NOMO-1 treated with dmso at 0.1 percent for 144 hours (cell line): ENCODE measurements around the gene PIGU.
A peak's percentile ranks its signal among the peaks of the same experiment; 100 is the strongest.
"Not testable (repeated sequence)": the region's sequence is repeated elsewhere in the genome, so short reads cannot be mapped to it uniquely, and the experiment has no call there.

Experiments
- DNase-seq: peaks from one replicate; lab custom pipeline; 2025; ENCODE audit not compliant: unreplicated experiment; lab: John Stamatoyannopoulos, UW

The PIGU gene

DNA sequence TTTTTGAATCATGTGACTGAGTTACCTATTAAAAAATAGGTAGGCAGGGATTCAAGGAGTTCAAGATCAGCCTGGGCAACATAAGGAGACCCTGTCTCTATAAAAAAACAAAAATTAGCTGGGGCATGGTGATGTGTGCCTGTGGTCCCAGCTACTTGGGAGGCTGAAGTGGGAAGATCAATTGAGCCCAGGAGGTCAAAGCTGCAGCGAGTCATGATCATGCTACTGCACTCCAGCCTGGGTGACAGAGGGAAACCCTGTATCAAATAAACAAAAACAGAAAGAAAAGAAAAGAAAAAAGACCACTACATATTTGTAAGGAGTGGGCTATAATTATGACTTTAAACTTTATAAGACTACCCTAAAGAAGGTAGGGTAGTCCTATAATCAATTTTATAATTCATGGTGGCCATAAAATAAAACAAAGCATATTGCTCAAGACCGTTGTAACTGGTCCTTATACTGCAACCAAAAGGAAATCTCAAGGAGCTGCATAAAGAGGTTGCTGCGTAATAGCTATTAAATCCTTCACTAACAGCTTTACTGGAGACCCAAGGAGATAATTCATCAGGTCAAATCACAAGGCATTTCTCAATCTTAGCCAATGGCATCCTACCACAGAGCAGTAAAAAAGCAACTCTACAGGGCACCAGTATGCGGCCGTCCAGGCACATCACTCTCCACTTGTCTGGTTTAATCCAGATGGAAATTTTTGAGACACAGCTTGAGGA lies 13.5 kb downstream of the PIGU start:
- DNase-seq, result peak; percentile 74

DNA sequence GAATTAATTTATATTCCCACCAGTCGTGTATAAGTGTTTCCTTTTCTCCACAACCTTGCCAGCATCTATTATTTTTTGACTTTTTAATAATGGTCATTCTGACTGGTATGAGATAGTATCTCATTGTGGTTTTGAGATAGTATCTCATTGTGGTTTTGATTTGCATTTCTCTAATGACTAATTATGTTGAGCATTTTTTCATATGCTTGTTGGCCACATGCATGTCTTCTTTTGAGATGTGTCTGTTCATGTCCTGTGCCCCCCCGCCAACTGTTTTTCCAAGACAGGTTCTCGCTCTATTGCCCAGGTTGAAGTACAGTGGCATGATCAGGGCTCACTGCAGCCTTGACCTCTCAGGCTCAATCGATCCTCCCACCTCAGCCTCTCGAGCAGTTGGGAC lies 15.1 kb downstream of the PIGU start:
- DNase-seq, result not testable (repeated sequence)

DNA sequence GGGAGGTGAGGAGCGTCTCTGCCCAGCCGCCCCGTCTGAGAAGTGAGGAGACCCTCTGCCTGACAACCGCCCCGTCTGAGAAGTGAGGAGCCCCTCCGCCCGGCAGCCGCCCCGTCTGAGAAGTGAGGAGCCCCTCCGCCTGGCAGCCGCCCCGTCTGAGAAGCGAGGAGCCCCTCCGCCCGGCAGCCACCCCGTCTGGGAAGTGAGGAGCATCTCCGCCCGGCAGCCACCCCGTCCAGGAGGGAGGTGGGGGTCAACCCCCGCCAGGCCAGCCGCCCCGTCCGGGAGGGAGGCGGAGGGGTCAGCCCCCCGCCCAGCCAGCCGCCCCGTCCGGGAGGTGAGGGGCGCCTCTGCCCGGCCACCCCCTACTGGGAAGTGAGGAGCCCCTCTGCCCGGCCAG lies 18.2 kb downstream of the PIGU start:
- not testable (repeated sequence) for DNase-seq

DNA sequence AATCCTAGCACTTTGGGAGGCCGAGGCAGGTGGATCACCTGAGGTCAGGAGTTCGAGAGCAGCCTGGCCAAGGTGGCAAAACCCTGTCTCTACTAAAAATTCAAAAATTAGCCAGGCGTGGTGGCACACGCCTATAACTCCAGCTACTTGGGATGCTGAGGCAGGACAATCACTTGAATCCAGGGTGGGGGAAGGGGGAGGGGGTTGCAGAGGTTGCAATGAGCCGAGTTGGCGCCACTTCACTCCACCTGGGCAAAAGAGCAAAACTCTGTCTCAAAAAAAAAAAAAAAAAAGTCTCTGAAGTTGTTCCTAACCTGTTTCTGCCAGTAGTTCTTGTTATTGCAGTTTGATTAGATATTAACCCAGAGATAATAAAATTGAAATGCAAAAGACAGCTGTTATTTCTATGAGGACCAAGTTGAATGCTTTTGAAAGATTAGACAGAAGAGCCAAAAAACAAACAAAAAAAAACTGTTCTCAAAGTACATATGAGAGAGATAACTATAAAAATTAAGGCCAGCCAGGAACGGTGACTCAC lies 22.6 kb downstream of the PIGU start:
- DNase-seq, result no peak

DNA sequence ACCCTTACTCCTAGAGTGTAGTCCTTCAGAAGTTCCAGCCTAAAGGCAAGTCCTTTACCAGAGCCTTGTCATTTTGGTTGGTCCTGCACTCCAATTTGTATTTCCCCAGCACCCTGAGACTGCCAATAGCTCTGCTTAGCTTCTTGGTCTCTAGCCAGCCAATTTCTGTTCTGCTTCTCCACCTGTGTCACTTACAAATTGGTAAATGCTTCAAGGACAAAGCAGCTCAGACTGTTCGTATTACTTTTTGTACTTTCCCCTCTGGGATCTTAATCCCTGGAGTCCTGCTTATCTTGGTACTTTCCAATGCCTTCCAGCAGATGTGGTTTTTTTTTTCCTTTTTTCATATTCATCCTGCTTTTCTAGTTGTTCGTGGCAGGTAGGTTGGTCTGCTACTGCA lies 25.7 kb downstream of the PIGU start:
- DNase-seq, result no peak

DNA sequence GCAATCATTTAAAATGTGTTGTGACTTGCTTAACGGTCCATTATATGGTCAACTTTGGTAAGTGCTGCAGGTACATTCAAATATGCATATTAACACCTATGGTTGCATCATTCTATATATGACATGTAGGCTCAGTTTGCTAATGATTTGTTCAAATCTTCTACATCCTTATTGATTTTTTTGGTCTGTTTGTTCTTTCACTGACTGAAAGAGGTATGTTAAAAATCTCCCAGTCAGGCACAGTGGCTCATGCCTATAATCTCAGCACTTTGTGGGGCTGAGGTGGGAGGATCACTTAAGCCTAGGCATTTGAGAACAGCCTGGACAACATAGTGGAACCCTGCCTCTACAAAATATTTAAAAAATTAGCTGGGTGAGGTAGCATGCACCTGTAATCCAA lies 29.2 kb downstream of the PIGU start:
- no peak for DNase-seq

DNA sequence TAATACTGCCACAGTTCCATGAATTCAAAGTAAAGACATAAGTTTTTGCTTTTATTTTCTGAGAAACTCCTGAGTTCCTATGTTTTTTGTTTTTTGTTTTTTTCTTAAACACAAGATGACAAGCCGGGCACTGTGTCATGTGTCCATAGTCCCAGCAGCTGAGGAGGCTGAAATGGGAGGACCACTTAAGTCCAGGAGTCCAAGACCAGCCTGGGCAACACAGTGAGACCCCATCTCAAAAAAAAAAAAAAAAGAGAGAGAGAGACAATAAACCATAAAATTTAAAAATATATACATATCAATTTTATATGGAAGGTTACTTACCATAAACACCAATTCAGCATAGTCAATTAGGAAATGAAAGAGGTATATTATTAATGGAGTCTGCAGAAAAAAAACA lies 31.9 kb downstream of the PIGU start:
- DNase-seq, result no peak

DNA sequence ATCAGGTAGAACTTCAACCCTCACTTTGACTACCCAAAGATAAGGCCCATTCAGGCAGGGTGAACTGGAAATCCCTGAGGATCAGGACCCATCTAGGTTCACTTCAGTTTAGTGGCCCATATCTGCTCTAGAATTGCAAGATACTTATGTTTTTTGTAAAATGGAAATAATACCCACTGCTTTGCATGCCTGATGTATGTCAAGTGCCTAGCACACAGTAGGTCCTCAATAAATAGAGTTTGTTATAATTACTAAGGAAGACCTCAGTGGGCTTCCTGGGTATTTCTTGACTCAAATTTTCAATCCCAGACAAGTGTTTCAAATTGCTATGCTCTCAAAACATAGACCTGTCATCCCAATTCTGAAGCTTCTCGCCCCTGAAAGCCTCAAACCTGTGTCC lies 32.5 kb downstream of the PIGU start:
- no peak for DNase-seq

DNA sequence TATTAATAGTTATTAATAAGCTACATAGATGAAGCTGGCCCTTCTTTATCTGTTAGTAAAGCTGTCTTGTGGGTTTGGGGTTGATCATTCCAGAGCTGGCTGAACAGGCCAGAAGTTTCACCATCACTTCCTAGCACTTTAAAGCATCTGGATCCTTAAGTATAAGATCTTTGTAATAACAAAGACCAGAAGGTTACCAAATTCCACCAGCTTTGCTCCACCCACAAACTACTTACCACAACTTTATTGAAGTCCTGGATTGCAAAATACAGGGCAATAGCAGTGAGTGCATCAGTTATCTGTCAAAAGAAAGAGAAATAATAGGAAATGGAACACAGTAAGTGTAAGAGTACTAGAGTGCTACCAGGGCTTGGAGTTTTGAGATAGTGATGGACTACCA lies 33.0 kb downstream of the PIGU start:
- peak; percentile 83 for DNase-seq

DNA sequence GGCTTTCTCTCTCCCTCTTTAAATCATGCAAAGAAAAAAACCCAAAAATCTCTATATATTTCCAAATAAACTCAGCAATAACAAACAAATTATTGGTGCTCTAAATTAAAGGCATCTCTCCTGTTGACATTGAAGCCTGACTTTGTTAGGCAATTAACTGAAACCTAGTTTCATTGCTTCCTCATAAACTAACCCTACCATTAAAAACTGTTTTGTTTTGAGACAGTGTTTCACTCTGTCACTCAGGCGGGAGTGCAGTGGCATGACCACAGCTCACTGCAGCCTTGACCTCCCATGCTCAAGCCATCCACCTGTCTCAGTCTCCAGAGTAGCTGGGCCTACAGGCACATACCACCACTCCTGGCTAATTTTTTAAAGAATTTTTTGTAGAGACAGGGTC lies 34.9 kb downstream of the PIGU start:
- DNase-seq, result peak; percentile 36

DNA sequence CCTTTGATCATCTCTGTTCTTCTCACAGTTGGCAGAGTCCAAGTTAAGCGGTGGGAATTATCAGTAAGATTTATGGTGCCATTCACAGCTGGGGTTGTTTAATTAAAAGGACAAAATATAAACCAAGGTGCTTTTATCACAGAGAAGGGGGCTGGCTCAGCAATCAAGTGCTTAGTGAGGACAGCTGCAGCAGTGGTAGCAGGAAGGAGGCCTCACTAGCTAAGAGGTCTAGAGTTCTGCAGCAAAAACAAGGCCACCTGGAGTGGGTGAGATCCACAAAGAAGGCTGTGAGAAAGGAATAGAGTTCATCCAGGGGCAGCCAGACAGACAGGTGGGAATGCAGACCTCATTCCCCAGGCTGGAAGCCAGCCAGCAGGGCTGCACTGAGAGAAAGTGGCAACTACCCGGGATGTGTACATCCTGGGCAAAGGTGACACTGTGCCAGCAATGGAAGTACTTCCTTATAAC lies 37.1 kb downstream of the PIGU start:
- DNase-seq, result no peak

DNA sequence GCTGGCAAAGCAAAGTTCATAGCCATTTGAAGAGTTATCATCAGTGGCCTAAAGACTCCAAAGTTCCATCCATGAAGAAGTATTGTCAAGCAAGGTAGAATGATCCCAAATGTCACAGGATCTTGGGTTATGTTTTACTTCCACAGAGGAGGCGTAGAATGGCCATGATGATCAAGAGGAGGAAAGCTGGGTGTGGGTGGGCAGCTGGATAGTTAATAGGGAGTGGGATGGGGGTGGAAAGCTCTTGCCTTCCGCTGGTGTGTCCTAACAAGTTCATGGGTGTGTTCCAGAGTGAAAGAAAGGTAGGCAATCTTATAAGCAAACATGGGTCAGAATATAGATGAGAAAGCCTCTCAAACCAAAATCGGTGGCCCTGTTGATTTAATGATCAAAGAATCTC lies 38.4 kb downstream of the PIGU start:
- DNase-seq, result no peak

DNA sequence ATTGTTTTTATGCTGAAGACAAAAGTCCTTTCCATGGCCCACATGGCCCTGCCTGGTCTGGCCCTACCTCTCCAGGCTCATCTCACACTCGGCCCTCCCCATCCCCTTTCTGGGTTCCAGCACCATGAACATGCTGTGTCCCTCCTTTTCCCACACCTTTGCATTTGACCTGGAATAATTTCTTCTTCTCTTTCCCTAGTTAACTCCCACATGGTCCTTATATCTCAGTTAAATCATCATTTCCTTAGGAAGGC lies 38.9 kb downstream of the PIGU start:
- DNase-seq, result no peak

DNA sequence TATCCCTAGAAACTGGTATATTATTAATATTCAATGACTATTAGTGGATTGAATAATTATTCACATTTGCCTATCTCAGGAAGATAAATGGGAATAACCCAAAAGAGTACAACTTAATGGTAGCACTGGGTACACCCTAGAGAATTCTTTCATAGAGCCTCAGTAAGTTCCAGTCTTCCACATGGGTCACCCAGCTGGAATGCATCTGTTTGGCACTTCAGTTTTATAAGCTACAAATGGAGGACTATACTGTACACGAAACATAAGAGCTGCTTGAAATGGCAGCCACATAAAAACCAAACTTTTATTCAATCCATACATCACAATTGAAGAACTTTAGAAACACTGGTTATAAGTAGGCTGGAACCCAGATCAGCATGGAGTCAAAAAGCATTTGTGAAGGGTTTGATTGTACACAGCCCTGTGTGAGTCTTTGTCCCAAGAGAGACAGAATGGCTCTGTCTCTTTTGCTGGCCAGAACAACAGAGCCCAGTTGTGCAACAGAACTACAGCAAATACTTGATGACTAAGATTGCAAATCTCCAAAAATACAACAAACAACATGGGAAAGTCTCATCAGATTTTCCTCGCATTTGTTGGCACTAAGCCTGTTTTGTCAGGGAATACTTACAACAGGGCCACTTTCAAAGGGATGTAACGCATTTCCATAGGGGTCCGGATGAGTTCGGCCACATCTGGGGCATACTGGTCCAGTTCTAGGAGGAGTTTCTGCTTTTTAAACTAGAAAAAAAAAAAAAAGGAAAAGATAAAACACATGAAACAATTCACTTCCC lies 39.5 kb downstream of the PIGU start:
- DNase-seq, result no peak

DNA sequence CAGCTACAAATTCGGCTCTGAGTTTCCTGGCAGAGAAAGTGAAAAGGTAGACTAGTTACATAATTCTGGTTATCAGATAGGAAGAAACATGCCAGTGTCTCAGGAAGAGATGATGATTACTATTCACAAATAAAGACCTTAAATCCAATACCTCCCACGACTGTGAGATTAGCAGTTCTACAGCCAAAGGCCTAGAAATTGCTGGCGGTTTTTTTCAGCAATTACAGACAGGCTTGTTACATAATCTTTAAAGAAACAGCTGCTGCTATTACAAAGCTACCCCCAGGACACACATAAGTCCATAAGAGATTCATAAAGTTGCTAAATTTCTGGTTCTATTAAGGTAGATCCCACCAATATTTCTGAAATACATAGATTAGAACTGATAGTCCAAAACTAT lies 40.2 kb downstream of the PIGU start:
- DNase-seq, result peak; percentile 33

DNA sequence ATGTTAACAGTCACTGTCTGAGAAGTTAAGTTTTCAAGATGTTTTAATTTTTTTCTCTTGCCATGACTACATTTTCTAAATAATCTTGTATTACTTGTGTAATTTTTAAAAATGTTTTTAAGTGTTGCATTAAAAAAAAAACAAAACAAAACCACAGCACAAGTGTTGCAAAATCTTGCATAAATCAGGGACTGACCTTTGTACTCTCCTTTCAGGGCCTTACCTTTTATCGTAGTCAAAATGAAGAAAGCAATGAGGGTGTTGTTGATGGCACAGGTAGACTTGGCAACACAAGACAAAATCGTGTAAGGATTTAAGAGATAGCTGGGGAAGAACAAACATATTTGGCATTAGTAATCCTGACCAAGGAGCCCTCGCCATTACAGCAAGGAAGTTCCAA lies 42.5 kb downstream of the PIGU start:
- no peak for DNase-seq

DNA sequence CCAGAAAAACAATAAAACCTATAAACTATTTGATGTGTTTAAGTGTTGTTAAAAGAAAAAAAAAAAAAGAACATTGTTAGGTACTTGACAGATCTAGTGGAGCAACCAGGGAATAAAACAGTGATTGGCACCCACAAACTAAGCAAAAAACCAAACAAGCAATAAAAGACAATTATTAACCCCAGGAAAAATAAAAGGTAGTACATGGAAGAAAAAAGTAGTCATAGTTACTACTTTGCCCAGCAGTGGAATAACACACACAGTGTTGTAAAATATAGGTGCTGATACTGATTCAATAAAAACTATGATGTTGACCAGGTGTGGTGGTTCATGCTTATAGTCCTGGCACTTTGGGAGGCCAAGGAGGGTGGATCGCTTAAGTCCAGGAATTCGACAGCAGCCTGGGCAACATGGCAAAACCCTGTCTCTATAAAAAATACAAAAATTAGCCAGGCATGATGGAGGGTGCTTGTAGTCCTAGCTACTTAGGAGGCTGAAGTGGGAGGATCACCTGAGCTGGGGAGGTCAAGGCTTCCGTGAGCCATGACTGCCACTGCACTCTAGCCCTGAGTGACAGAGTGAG lies 43.9 kb downstream of the PIGU start:
- no peak for DNase-seq

DNA sequence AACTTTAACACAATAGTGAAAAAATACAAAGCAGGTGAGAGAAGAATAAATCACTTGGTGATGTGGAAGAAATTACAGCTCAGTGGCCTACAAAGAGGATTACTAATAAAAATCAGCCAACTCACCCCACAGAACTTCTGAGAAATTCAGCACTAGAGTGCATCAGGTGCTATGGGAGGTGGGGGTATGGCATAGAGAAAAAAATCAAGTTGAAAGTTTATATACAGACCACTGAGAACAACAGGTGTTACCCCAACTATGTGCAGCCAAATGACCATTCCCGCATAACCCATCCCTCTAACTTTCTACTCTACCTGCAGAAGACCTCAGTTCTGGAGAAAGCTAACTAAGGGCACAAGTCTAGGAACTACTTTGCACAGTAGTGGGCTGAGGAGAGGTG lies 47.0 kb downstream of the PIGU start:
- DNase-seq, result no peak

DNA sequence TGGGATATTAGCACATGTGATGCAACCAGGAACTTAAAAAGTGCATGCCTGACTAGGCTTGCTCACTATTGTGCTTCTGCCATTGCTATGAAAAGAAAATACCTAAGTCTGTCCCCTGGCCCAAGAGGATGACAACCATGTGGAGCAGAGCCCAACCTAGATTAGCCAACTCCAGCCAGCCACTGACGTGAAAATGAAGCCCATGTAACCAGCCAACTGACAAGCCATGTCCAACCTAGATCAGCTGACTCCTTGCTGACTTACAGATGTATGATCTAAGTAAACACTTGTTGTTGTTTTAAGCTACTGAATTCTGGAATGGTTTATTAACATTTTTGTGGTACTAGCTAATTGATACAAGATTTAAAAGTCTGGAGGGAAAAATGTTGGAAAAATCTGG lies 47.5 kb downstream of the PIGU start:
- DNase-seq, result no peak

DNA sequence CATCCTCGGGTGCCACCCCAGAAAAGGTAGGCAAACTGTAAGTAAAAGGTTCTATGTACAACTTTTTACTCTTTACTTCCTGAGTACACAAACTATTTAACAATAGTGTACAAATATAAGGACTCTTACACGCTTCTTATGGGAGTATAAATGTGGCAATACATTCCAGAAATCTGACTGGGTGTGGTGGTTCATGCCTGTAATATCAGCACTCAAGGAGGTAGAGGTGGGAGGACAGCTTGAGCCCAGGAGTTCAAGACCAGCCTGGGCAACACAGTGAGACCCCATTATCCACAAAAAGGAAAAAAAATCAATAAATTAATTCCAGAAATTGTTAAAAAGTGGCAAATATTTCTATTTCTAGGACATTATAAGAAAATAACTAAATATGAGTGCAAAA lies 48.9 kb downstream of the PIGU start:
- DNase-seq, result no peak

DNA sequence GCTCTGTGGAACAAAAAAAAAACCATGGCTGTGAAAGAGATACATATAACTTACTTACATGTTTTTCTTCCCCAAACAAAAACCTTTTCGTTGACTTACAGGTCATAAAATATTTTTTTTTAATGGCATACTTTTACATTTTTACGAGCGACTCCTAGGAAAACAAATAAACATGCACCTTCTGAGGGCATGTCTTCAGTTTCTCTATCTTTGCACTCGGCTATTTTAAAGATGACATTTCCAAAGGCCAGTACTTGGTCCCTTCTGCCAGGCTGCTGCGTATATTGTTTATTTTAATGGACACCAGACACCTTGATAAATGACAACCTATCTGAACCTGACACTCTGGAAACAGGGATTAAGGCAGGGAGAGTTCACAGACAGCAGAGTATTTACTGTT lies 49.4 kb downstream of the PIGU start:
- no peak for DNase-seq

DNA sequence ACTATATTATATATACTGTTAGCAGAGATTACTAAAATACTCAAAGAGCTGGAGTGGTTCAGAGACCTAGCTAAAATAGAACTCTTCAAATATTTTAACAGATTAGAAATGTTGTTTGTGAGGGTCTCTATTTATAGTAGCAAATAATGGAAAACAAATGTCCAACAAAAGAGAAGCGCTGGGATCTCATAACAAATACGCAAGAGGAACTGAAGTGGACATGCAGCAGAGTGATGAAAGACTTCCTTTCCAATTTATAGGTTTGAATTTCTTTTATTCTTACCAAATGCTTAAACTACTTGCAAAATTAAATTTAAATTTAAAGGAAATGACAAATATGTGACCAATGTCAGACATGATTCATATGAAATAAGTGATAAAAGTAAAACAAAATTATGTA lies 49.9 kb downstream of the PIGU start:
- DNase-seq, result no peak
